Measurements from ENCODE around the gene SACS.
"Not testable (repeated sequence)": the region's sequence is repeated elsewhere in the genome, so short reads cannot be mapped to it uniquely, and the experiment has no call there.

The SACS gene

GRCh38 chr13:23414682-23415081, 18.8 kb downstream of the SACS start:
- no peak for DNase-seq (ENCODE audit: low spot score)

- DNase-seq (ENCODE audit: low spot score), result no peak
Observed at GRCh38 chr13:23411706-23412105, 21.8 kb downstream of the SACS start.

GRCh38 chr13:23411220-23411619, 22.3 kb downstream of the SACS start:
- no peak for DNase-seq (ENCODE audit: low spot score)

GRCh38 chr13:23408026-23408425, 25.5 kb downstream of the SACS start:
- no peak for DNase-seq (ENCODE audit: low spot score)

GRCh38 chr13:23401156-23401555, 32.3 kb downstream of the SACS start:
- not testable (repeated sequence) for DNase-seq (ENCODE audit: low spot score)

GRCh38 chr13:23399347-23399746, 34.2 kb downstream of the SACS start:
- no peak for DNase-seq (ENCODE audit: low spot score)

- DNase-seq (ENCODE audit: low spot score), result no peak
Observed at GRCh38 chr13:23394821-23395220, 38.7 kb downstream of the SACS start.

GRCh38 chr13:23392925-23393645, 40.4 kb downstream of the SACS start:
- no peak for DNase-seq (ENCODE audit: low spot score)

GRCh38 chr13:23392313-23392712, 41.2 kb downstream of the SACS start:
- DNase-seq (ENCODE audit: low spot score), result no peak

- no peak for DNase-seq (ENCODE audit: low spot score)
Observed at GRCh38 chr13:23391752-23392151, 41.8 kb downstream of the SACS start.

GRCh38 chr13:23386533-23386932, 47.0 kb downstream of the SACS start:
- no peak for DNase-seq (ENCODE audit: low spot score)

- no peak for DNase-seq (ENCODE audit: low spot score)
Observed at GRCh38 chr13:23385931-23386330, 47.6 kb downstream of the SACS start.

- no peak for DNase-seq (ENCODE audit: low spot score)
Observed at GRCh38 chr13:23384111-23384510, 49.4 kb downstream of the SACS start.

- DNase-seq (ENCODE audit: low spot score), result no peak
Observed at GRCh38 chr13:23383151-23383550, 50.4 kb downstream of the SACS start.

GRCh38 chr13:23381866-23382265, 51.6 kb downstream of the SACS start:
- no peak for DNase-seq (ENCODE audit: low spot score)

GRCh38 chr13:23380534-23380933, 53.0 kb downstream of the SACS start:
- DNase-seq (ENCODE audit: low spot score), result no peak

- DNase-seq (ENCODE audit: low spot score), result no peak
Observed at GRCh38 chr13:23377983-23378632, 55.4 kb downstream of the SACS start.

GRCh38 chr13:23377579-23377978, 55.9 kb downstream of the SACS start:
- no peak for DNase-seq (ENCODE audit: low spot score)

- peak; percentile 92 for DNase-seq (ENCODE audit: low spot score)
Observed at GRCh38 chr13:23375001-23375971, 58.2 kb downstream of the SACS start.

GRCh38 chr13:23372264-23372906, 61.1 kb downstream of the SACS start:
- no peak for DNase-seq (ENCODE audit: low spot score)

- no peak for DNase-seq (ENCODE audit: low spot score)
Observed at GRCh38 chr13:23367907-23368306, 65.6 kb downstream of the SACS start.

- no peak for DNase-seq (ENCODE audit: low spot score)
Observed at GRCh38 chr13:23365652-23366051, 67.8 kb downstream of the SACS start.
